Measurements from ENCODE around the gene BMAL1.
"Not testable (repeated sequence)": the region's sequence is repeated elsewhere in the genome, so short reads cannot be mapped to it uniquely, and the experiment has no call there.

BMAL1 gene

GRCh38 chr11:13256216-13256615, 21.4 kb upstream of the BMAL1 start:
- Mint-ChIP-seq H3K36me3 (no peaks in the 10 kb centered on the region), H3K4me3 (no peak overlapping the region), H3K4me1 (ENCODE audit: low read depth) (peaks cover 13% of the 10 kb centered on the region), H3K27ac (no peak overlapping the region), H3K27me3 (no peaks in the 10 kb centered on the region), H3K9me3 (ENCODE audit: low read depth) (no peaks in the 10 kb centered on the region)

- H3K36me3 Mint-ChIP-seq; H3K4me3 Mint-ChIP-seq; H3K9me3 Mint-ChIP-seq (ENCODE audit: low read depth); H3K27ac Mint-ChIP-seq; H3K27me3 Mint-ChIP-seq: not testable (repeated sequence)
- peaks cover 13% of the 10 kb centered on the region for H3K4me1 Mint-ChIP-seq (ENCODE audit: low read depth)
Observed at GRCh38 chr11:13258061-13258460, 19.5 kb upstream of the BMAL1 start.

GRCh38 chr11:13258855-13259254, 18.7 kb upstream of the BMAL1 start:
- no peak overlapping the region for H3K4me3 Mint-ChIP-seq
- H3K4me1 Mint-ChIP-seq (ENCODE audit: low read depth), result peaks cover 13% of the 10 kb centered on the region
- no peak overlapping the region for H3K27ac Mint-ChIP-seq
- H3K36me3 Mint-ChIP-seq, result no peaks in the 10 kb centered on the region
- H3K27me3 Mint-ChIP-seq, result no peaks in the 10 kb centered on the region
- H3K9me3 Mint-ChIP-seq (ENCODE audit: low read depth), result no peaks in the 10 kb centered on the region

GRCh38 chr11:13259374-13259773, 18.2 kb upstream of the BMAL1 start:
- no peaks in the 10 kb centered on the region for H3K27me3 Mint-ChIP-seq
- H3K4me3 Mint-ChIP-seq, result no peak overlapping the region
- H3K9me3 Mint-ChIP-seq (ENCODE audit: low read depth), result no peaks in the 10 kb centered on the region
- no peak overlapping the region for H3K27ac Mint-ChIP-seq
- H3K4me1 Mint-ChIP-seq (ENCODE audit: low read depth), result peaks cover 13% of the 10 kb centered on the region
- no peaks in the 10 kb centered on the region for H3K36me3 Mint-ChIP-seq

GRCh38 chr11:13260201-13260962, 17.2 kb upstream of the BMAL1 start:
- Mint-ChIP-seq H3K4me3 (no peak overlapping the region), H3K27ac (no peak overlapping the region), H3K27me3 (peaks cover 2% of the 10 kb centered on the region), H3K9me3 (ENCODE audit: low read depth) (no peaks in the 10 kb centered on the region), H3K36me3 (no peaks in the 10 kb centered on the region), H3K4me1 (ENCODE audit: low read depth) (peaks cover 13% of the 10 kb centered on the region)

GRCh38 chr11:13260963-13261588, 16.5 kb upstream of the BMAL1 start:
- no peaks in the 10 kb centered on the region for H3K9me3 Mint-ChIP-seq (ENCODE audit: low read depth)
- H3K27ac Mint-ChIP-seq, result no peak overlapping the region
- H3K4me3 Mint-ChIP-seq, result no peak overlapping the region
- peaks cover 2% of the 10 kb centered on the region for H3K27me3 Mint-ChIP-seq
- no peaks in the 10 kb centered on the region for H3K36me3 Mint-ChIP-seq
- H3K4me1 Mint-ChIP-seq (ENCODE audit: low read depth), result peaks cover 13% of the 10 kb centered on the region

GRCh38 chr11:13261591-13262061, 16.0 kb upstream of the BMAL1 start:
- Mint-ChIP-seq H3K27me3 (peaks cover 2% of the 10 kb centered on the region), H3K4me3 (no peak overlapping the region), H3K27ac (no peak overlapping the region), H3K4me1 (ENCODE audit: low read depth) (peaks cover 13% of the 10 kb centered on the region), H3K36me3 (no peaks in the 10 kb centered on the region), H3K9me3 (ENCODE audit: low read depth) (no peaks in the 10 kb centered on the region)

GRCh38 chr11:13262096-13262495, 15.5 kb upstream of the BMAL1 start:
- Mint-ChIP-seq H3K27me3 (peaks cover 2% of the 10 kb centered on the region), H3K27ac (no peak overlapping the region), H3K9me3 (ENCODE audit: low read depth) (no peaks in the 10 kb centered on the region), H3K4me1 (ENCODE audit: low read depth) (peaks cover 13% of the 10 kb centered on the region), H3K4me3 (no peak overlapping the region), H3K36me3 (no peaks in the 10 kb centered on the region)

GRCh38 chr11:13268791-13269190, 8.8 kb upstream of the BMAL1 start:
- peaks cover 9% of the 10 kb centered on the region for H3K27me3 Mint-ChIP-seq

GRCh38 chr11:13269775-13270174, 7.8 kb upstream of the BMAL1 start:
- H3K4me3 Mint-ChIP-seq, result no peak overlapping the region
- H3K27me3 Mint-ChIP-seq, result peaks cover 12% of the 10 kb centered on the region
- no peaks in the 10 kb centered on the region for H3K36me3 Mint-ChIP-seq
- H3K4me1 Mint-ChIP-seq (ENCODE audit: low read depth), result peaks cover 1% of the 10 kb centered on the region
- no peak overlapping the region for H3K27ac Mint-ChIP-seq
- H3K9me3 Mint-ChIP-seq (ENCODE audit: low read depth), result no peaks in the 10 kb centered on the region

More at GRCh38 chr11:13268791-13269190, 8.8 kb upstream of the BMAL1 start:
- Mint-ChIP-seq H3K36me3 (no peaks in the 10 kb centered on the region), H3K27ac (no peak overlapping the region), H3K9me3 (ENCODE audit: low read depth) (no peaks in the 10 kb centered on the region), H3K4me3 (no peak overlapping the region), H3K4me1 (ENCODE audit: low read depth) (peaks cover 1% of the 10 kb centered on the region)

GRCh38 chr11:13271060-13271693, 6.4 kb upstream of the BMAL1 start:
- Mint-ChIP-seq H3K27ac (no peak overlapping the region), H3K27me3 (peaks cover 10% of the 10 kb centered on the region), H3K36me3 (no peaks in the 10 kb centered on the region), H3K4me1 (ENCODE audit: low read depth) (peaks cover 3% of the 10 kb centered on the region), H3K4me3 (no peak overlapping the region), H3K9me3 (ENCODE audit: low read depth) (no peaks in the 10 kb centered on the region)

- peaks cover 3% of the 10 kb centered on the region for H3K27me3 Mint-ChIP-seq
- peak overlapping the region; percentile 88 for H3K27ac Mint-ChIP-seq
- H3K4me1 Mint-ChIP-seq (ENCODE audit: low read depth), result peaks cover 33% of the 10 kb centered on the region
- no peaks in the 10 kb centered on the region for H3K36me3 Mint-ChIP-seq
- peak overlapping the region; percentile 98 for H3K4me3 Mint-ChIP-seq
- H3K9me3 Mint-ChIP-seq (ENCODE audit: low read depth), result no peaks in the 10 kb centered on the region
Observed at GRCh38 chr11:13276454-13276831, 1.1 kb upstream of the BMAL1 start.

GRCh38 chr11:13276832-13277767, 490 bp upstream of the BMAL1 start:
- H3K4me1 Mint-ChIP-seq (ENCODE audit: low read depth), result peaks cover 40% of the 10 kb centered on the region
- peak overlapping the region; percentile 88 for H3K27ac Mint-ChIP-seq
- H3K36me3 Mint-ChIP-seq, result no peaks in the 10 kb centered on the region
- peak overlapping the region; percentile 98 for H3K4me3 Mint-ChIP-seq
- no peaks in the 10 kb centered on the region for H3K9me3 Mint-ChIP-seq (ENCODE audit: low read depth)
- H3K27me3 Mint-ChIP-seq, result peaks cover 3% of the 10 kb centered on the region

GRCh38 chr11:13278609-13279486, 1.3 kb downstream of the BMAL1 start:
- H3K4me3 Mint-ChIP-seq, result peak overlapping the region; percentile 91
- peaks cover 3% of the 10 kb centered on the region for H3K27me3 Mint-ChIP-seq
- H3K36me3 Mint-ChIP-seq, result no peaks in the 10 kb centered on the region
- peaks cover 57% of the 10 kb centered on the region for H3K4me1 Mint-ChIP-seq (ENCODE audit: low read depth)
- H3K27ac Mint-ChIP-seq, result peak overlapping the region; percentile 89
- H3K9me3 Mint-ChIP-seq (ENCODE audit: low read depth), result no peaks in the 10 kb centered on the region

All from activated naive CD8-positive, alpha-beta T cell (primary cell).